HepG2 (cell line): ENCODE data around the gene PIK3R4. TPM values are rescaled to one million over a fixed set of nuclear protein-coding genes. Genes with fewer than 3 reads are reported as not detected.

ENCODE experiments used
- ATAC-seq: fragments of 200-7000 bp; cut with Tn5 transposase; 3 replicates; pipeline ENCODE4 v1.9.1; 2020; ENCODE audit warnings: mild to moderate bottlenecking, moderate library complexity
- BruUV-seq: library from RNA; stranded (reverse); fragments of 400-500 nt; replicated peaks from 2 replicates; lab custom pipeline; 2021; lab: Mats Ljungman, UMichigan
- CTCF ChIA-PET: fragments of 300-600 bp; formaldehyde crosslinking; extraction: SDS; loops from one replicate; lab custom pipeline; 2021; ENCODE audit warnings: low total read pairs, inconsistent platforms, low intra/inter-chr PET ratio; lab: Yijun Ruan, JAX
- POLR2A ChIA-PET: fragments of 350-600 bp; sonication (Branson Sonifier 250); formaldehyde crosslinking; loops from one replicate; lab custom pipeline; 2020; ENCODE audit warnings: antibody characterized with exemption, inconsistent platforms; lab: Yijun Ruan, JAX
- DNase-seq: peaks from one replicate; pipeline ENCODE4 v3.0.0-alpha.2; 2015; ENCODE audit warnings: low spot score
- FAIRE-seq: peaks from 3 replicates; lab custom pipeline; 2011; peaks lifted over from hg19 to GRCh38; lab: Jason Lieb, UNC
- H2AFZ ChIP-seq: one replicate; pipeline ENCODE4 v1.6.1; 2011; ENCODE audit warnings: low read length, inconsistent platforms
- H3K27ac ChIP-seq: fragments of 300-600 bp; 3 replicates; pipeline ENCODE4 v1.8.0; 2011; ENCODE audit warnings: mixed run types, mild to moderate bottlenecking, mixed read lengths, low read length, inconsistent platforms; ENCODE audit not compliant: insufficient read depth; ENCODE audit errors: extremely low read length
- H3K27me3 ChIP-seq, 2 experiments: fragments of 200-600 bp in 1 of 2; 2 replicates in 1 of 2; 3 replicates in 1 of 2; pipeline versions ENCODE4 v1.6.0 to v1.8.0; 2011; ENCODE audit warnings: low read length in 2 of 2, mild to moderate bottlenecking in 2 of 2, moderate library complexity in 2 of 2, inconsistent platforms in 1 of 2; ENCODE audit not compliant: insufficient read depth in 2 of 2, control insufficient read depth in 1 of 2
- H3K36me3 ChIP-seq, 2 experiments: fragments of 200-600 bp in 1 of 2; replicated peaks in 1 of 2; 2 replicates in 1 of 2; 3 replicates in 1 of 2; pipeline versions ENCODE4 v1.5.1 to v1.8.0; 2011; ENCODE audit warnings: low read length in 2 of 2, inconsistent platforms in 1 of 2; ENCODE audit not compliant: insufficient read depth in 2 of 2, control insufficient read depth in 1 of 2
- H3K4me1 ChIP-seq: 2 replicates; pipeline ENCODE4 v1.5.1; 2012; ENCODE audit warnings: low read length, inconsistent platforms; ENCODE audit not compliant: insufficient read depth
- H3K4me2 ChIP-seq: 2 replicates; pipeline ENCODE4 v1.6.0; 2011; ENCODE audit warnings: low read depth, low read length, inconsistent platforms
- H3K4me3 ChIP-seq, 3 experiments: fragments of 200-600 bp in 1 of 3; sonication (generic), shearing (Covaris generic) in 1 of 3; replicated peaks in 1 of 3; 2 replicates each; pipeline ENCODE4 v1.5.1; 2011 to 2016; ENCODE audit warnings: low read length in 3 of 3, inconsistent platforms in 2 of 3, low read depth in 2 of 3, mild to moderate bottlenecking in 2 of 3, control low read depth in 1 of 3, mixed read lengths in 1 of 3; ENCODE audit not compliant: insufficient read depth in 1 of 3
- H3K79me2 ChIP-seq: one replicate; pipeline ENCODE4 v1.6.1; 2011; ENCODE audit warnings: low read length, inconsistent platforms; ENCODE audit not compliant: insufficient read depth
- H3K9ac ChIP-seq: 2 replicates; pipeline ENCODE4 v1.6.0; 2011; ENCODE audit warnings: mild to moderate bottlenecking, low read depth, low read length, inconsistent platforms; ENCODE audit not compliant: insufficient read depth
- H3K9me3 ChIP-seq: 2 replicates; pipeline ENCODE4 v1.5.1; 2012; ENCODE audit warnings: mild to moderate bottlenecking, low read length
- H4K20me1 ChIP-seq: 2 replicates; pipeline ENCODE4 v1.6.0; 2011; ENCODE audit warnings: inconsistent platforms, mild to moderate bottlenecking, low read length, moderate library complexity; ENCODE audit not compliant: insufficient read depth
- ELF4 ChIP-seq: sonication (generic); formaldehyde crosslinking; IDR thresholded peaks from 2 replicates; pipeline ENCODE4 v1.5.0; 2020; ENCODE audit warnings: missing genetic modification reagents, mild to moderate bottlenecking, moderate library complexity, borderline replicate concordance
- FOXJ3 ChIP-seq: sonication (generic); formaldehyde crosslinking; IDR thresholded peaks from 2 replicates; pipeline ENCODE4 v1.4.0; 2020; ENCODE audit warnings: missing genetic modification reagents, mild to moderate bottlenecking, borderline replicate concordance
- MED8 ChIP-seq: sonication (generic); formaldehyde crosslinking; IDR thresholded peaks from 2 replicates; pipeline ENCODE4 v1.8.1; 2023; ENCODE audit warnings: mild to moderate bottlenecking, missing genetic modification reagents; ENCODE audit not compliant: insufficient replicate concordance
- NCOA2 ChIP-seq: sonication (generic); formaldehyde crosslinking; IDR thresholded peaks from 2 replicates; pipeline ENCODE4 v1.8.0; 2022; ENCODE audit warnings: inconsistent platforms
- PATZ1 ChIP-seq: sonication (generic); formaldehyde crosslinking; IDR thresholded peaks from 2 replicates; pipeline ENCODE4 v1.4.0; 2020; ENCODE audit warnings: missing genetic modification reagents
- RAD21 ChIP-seq: fragments of 450-650 bp; formaldehyde crosslinking; IDR thresholded peaks from 2 replicates; pipeline ENCODE4 v1.5.0; 2020; ENCODE audit warnings: mild to moderate bottlenecking
- RAD51 ChIP-seq: fragments of 450-650 bp; IDR thresholded peaks from 2 replicates; pipeline ENCODE4 v1.6.1; 2016; ENCODE audit warnings: borderline replicate concordance
- RNF219 ChIP-seq: sonication (generic); formaldehyde crosslinking; IDR thresholded peaks from 2 replicates; pipeline ENCODE4 v1.5.0; 2020; ENCODE audit warnings: mild to moderate bottlenecking, missing genetic modification reagents
- SRSF1 ChIP-seq: fragments of 200-400 bp; formaldehyde crosslinking; optimal IDR thresholded peaks from 2 replicates; pipeline ENCODE3; 2017; ENCODE audit warnings: mild to moderate bottlenecking, low read depth, low read length, moderate library complexity
- TFDP1 ChIP-seq: IDR thresholded peaks from 2 replicates; pipeline ENCODE4 v1.6.1; 2016; ENCODE audit warnings: missing compliant biosample characterization, missing genetic modification reagents, borderline replicate concordance
- TOE1 ChIP-seq: sonication (generic); formaldehyde crosslinking; IDR thresholded peaks from 2 replicates; pipeline ENCODE4 v1.4.0; 2020; ENCODE audit warnings: mild to moderate bottlenecking, missing genetic modification reagents
- ZNF101 ChIP-seq: sonication (generic); formaldehyde crosslinking; IDR thresholded peaks from 2 replicates; pipeline ENCODE4 v1.4.0; 2020; ENCODE audit warnings: mild to moderate bottlenecking, low read depth, missing genetic modification reagents, borderline replicate concordance
- ZNF12 ChIP-seq: sonication (generic); formaldehyde crosslinking; IDR thresholded peaks from 2 replicates; pipeline ENCODE4 v1.5.0; 2020; ENCODE audit warnings: missing genetic modification reagents
- ZNF260 ChIP-seq: sonication (generic); formaldehyde crosslinking; IDR thresholded peaks from 2 replicates; pipeline ENCODE4 v1.4.0; 2020; ENCODE audit warnings: missing genetic modification reagents, low read depth, mild to moderate bottlenecking, borderline replicate concordance
- ZNF512 ChIP-seq: sonication (generic); formaldehyde crosslinking; IDR thresholded peaks from 2 replicates; pipeline ENCODE4 v1.4.0; 2020; ENCODE audit warnings: mild to moderate bottlenecking, missing genetic modification reagents
- ZNF607 ChIP-seq: sonication (generic); formaldehyde crosslinking; IDR thresholded peaks from 2 replicates; pipeline ENCODE4 v1.5.1; 2020; ENCODE audit warnings: missing genetic modification reagents, mild to moderate bottlenecking, borderline replicate concordance
- ZNF652 ChIP-seq: IDR thresholded peaks from 2 replicates; pipeline ENCODE4 v1.6.1; 2016; ENCODE audit warnings: low read depth, borderline replicate concordance
- ZNF713 ChIP-seq: sonication (generic); formaldehyde crosslinking; IDR thresholded peaks from 2 replicates; pipeline ENCODE4 v1.4.0; 2020; ENCODE audit warnings: mild to moderate bottlenecking, missing genetic modification reagents
- WGBS: methylation state at CpG from one replicate; pipeline ENCODE4 v1.1.6; 2017; ENCODE audit warnings: low lambda C conversion rate; 5-methylcytosine and 5-hydroxymethylcytosine counted together
- in situ Hi-C: cut with HindIII; loops from 2 replicates; pipeline ENCODE4 v1.10.0; 2017; ENCODE audit warnings: low pct_unique_long_range_greater_than_20kb; ENCODE audit not compliant: extremely low pct_ligation_motif_present
- intact Hi-C: fragments of 100-400 bp; cut with micrococcal nuclease; formaldehyde crosslinking; loops from one replicate; pipeline ENCODE4 v1.10.0; 2022; ENCODE audit not compliant: unreplicated experiment
- polyA plus RNA-seq, 8 experiments: library from polyadenylated mRNA; depleted of rRNA in 3 of 8; stranded (reverse) in 7 of 8; unstranded in 1 of 8; fragments of >200 nt; fragmentation: Illumina TruSeq in 4 of 8; extraction: Trizol in 4 of 8; gene quantifications; 2 replicates each; pipeline versions ENCODE4 v1.2.1 to v1.2.3, GENCODE V29; 2011 to 2016; ENCODE audit warnings: low read depth in 4 of 8, missing spikeins in 1 of 8, mixed read lengths in 1 of 8; ENCODE audit not compliant: insufficient read depth in 1 of 8
- total RNA-seq, 5 experiments: library from RNA; depleted of rRNA; stranded (reverse); fragments of >200 nt; fragmentation: Illumina TruSeq; extraction: Trizol; gene quantifications; 2 replicates each; pipeline ENCODE4 v1.2.3, GENCODE V29; 2016; ENCODE audit warnings: low read depth in 1 of 5

The PIK3R4 gene
- total and polyA plus RNA-seq, 2 of the 13 experiments (the other 11 are each of a cell fraction or from before 2014, with no cell fraction given) = 22.4 to 26.0 TPM

GRCh38 chr3:130688697-130689470, 57.7 kb downstream of the PIK3R4 start:
- ChIA-PET POLR2A (no interaction called here), CTCF (no interaction called here)
- FAIRE-seq (no peak), ATAC-seq (no peak), DNase-seq (no peak)
- no peaks in the 10 kb centered on the region for H3K79me2 ChIP-seq
- no peak overlapping the region for H3K27ac ChIP-seq
- H3K4me2 ChIP-seq = no peak overlapping the region
- BruUV-seq = no TSS peak
- H3K36me3 ChIP-seq = peaks cover 10 to 31% of the 10 kb centered on the region in 2 experiments; a peak in 4 of 5 replicates
- H4K20me1 ChIP-seq = no peaks in the 10 kb centered on the region
- H3K9ac ChIP-seq = no peak overlapping the region
- WGBS = 94% methylated on average over 3 of the region's 3 CpGs
- intact Hi-C loops = no loop called here
- in situ Hi-C loops = no loop called here
- H2AFZ ChIP-seq = no peak overlapping the region
- H3K4me3 ChIP-seq = no peak overlapping the region
- no peaks in the 10 kb centered on the region for H3K27me3 ChIP-seq
- no peaks in the 10 kb centered on the region for H3K4me1 ChIP-seq
- no peaks in the 10 kb centered on the region for H3K9me3 ChIP-seq
- TF ChIP-seq RNF219 (CRISPR knock-in tag) (no peak), ZNF652 (no peak), PATZ1 (CRISPR knock-in tag) (no peak), MED8 (CRISPR knock-in tag) (no peak), ZNF260 (CRISPR knock-in tag) (no peak), RAD51 (no peak), SRSF1 (no peak), ZNF607 (CRISPR knock-in tag) (no peak), TOE1 (no peak), ZNF12 (CRISPR knock-in tag) (no peak), FOXJ3 (CRISPR knock-in tag) (no peak), RAD21 (CRISPR knock-in tag) (no peak), ZNF101 (CRISPR knock-in tag) (no peak), ZNF713 (CRISPR knock-in tag) (no peak), NCOA2 (CRISPR knock-in tag) (no peak), ZNF512 (no peak), ELF4 (CRISPR knock-in tag) (no peak), TFDP1 (CRISPR knock-in tag) (no peak)
